ENCODE results near the gene FOCAD.

Gene FOCAD

DNA sequence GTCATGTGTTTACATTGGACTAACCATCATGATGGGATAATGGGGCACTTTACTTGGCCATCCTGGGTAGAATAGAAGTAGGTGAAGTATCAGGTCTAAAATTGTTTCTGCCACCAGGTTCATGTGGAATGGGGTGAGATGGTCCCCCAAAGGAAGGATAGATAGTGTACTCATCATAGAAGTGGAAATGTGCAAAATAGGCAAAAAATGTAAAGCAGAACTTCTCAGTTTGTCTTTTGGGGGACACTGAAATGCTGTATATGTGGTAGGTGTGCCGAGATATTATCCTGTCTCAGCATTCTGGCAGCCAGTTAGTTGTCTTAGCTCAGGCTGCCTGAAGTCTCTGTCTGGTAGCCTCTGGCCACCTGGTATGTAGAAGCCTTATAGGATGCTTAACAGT lies 107.6 kb downstream of the FOCAD start:
- DNase-seq, result no peak

GRCh38 chr9:20804489-20805250 lies 120.6 kb downstream of the FOCAD start:
- DNase-seq, result no peak

GRCh38 chr9:20805766-20806165 lies 121.7 kb downstream of the FOCAD start:
- no peak for DNase-seq

DNA sequence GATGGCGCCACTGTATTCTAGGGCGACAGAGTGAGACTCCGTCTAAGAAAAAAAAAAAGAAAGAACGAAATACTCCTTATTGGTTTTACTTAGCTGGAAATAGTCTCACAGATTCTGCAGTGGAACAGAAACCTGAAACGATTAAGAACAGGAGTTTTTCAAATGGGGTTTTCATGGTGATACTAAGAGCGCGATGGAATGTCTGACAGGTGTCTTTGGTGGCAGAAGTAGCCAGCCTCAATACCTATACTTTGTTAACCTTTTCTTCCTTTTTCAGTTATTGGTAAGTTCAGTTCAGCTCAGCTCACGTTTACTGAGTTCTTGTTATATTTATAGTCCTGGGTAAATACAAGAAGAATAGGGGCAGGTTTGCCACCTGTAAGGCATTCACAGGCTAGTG lies 123.9 kb downstream of the FOCAD start:
- no peak for DNase-seq

- no peak for DNase-seq
Observed at GRCh38 chr9:20811872-20812271, 127.8 kb downstream of the FOCAD start.

DNA sequence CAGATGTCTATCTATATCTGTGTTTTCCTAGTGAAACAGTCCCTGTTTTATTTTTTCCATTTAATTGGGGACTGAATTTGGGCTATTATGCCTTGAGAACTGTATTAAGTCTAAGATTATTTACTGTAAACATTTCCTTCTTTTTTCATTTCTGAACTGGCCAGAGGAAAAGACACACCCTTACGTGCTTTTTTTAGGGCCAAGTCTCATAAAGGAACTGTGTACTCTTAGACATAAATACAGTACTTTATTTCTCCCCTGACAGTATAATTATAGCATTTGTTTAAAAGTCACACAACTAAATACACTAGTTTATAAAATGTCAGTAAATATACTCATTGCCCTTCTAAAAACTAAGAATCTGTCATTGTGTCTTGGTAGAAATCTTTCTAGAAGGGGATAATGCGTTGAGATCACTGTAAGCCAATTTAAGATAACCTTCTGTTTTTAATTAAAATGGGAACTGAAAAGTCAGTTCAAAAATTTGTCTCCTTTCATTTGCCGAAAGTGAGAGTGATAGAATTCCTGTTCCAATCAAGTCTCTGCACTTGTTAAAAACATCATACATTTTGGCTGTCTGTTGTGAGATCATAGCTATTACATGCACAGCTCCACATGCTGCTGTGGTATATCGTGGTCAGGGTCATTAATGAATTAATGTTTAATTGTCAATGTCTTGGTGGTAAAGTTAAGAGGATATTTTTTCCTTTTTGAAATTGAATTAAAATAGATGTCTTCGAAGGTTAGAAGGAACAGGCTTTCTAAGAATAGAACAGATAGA lies 132.1 kb downstream of the FOCAD start:
- no peak for DNase-seq

DNA sequence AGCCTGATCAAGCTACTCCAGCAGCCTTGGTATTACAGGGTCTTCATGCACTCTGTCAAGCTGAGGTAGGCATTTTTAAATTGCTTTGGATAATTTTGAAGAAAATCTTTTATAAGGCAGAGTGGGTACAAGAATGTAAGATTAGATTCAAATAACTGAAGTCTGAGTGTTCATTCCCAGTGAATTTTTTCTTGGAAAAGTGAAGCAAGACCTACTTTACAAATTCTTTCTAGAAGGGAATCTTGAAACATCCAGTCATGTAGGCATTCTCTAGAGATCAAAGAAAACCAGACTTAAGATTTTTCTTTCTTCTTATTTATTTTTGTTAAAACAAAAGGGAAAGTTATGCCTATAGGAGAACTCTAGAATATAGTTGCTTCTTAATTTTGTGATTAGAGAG lies 139.0 kb downstream of the FOCAD start:
- DNase-seq, result no peak

DNA sequence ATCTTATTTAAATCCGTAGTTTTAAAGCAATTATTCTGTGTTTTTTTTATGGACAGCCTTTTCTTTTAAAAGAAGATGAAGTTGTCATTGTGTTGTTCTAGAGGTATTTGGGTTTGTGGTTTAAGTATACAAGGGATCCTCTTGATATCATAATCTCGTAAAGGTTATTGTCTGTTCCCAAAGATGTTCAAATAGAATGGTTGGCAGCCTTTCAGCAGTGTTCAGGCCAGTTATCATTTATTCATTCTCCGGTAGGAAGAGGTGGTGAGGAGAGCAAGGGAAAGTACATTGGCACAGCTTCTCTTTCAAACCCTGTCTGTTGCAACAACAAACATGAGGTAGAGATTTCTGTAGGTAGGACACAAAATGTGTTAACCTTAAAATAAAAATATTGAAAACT lies 147.0 kb downstream of the FOCAD start:
- DNase-seq, result no peak

DNA sequence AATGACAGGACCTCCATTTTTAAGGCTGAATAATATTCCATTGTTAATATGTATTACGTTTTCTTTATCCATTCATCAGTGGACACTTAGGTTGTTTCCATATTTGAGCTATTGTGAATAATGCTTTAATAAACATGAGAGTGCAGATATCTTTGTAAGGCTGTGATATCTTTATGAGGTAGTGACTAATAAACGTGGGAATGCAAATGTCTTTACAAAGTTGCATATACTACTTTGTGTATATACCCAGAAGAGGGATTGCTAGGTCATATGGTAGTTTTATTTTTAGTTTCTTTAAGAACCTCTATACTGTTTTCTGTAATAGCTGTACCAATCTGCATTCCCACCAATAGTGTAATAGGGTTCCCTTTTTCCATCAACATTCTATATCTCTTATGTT lies 148.7 kb downstream of the FOCAD start:
- DNase-seq, result no peak

- no peak for DNase-seq
Observed at GRCh38 chr9:20835377-20836286, 151.6 kb downstream of the FOCAD start.

DNA sequence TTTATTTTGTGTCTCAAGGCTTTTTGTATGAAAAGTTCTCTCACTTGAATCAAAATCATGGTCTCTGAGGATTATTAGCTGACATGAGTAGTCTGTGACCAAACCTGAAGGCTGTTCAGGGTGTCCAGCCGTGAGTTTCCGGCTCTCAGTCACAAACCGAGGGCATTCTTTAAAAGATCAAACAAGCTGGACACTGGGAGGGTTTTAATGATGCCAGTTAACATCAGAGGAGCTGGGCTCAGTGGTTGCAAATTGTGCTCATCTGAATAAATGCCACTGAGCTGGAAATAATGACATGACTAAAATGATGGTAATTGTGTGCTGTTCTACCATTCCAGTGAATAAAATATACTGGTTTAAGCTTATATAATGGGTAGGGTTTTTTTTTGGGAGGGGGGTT lies 153.1 kb downstream of the FOCAD start:
- no peak for DNase-seq

DNA sequence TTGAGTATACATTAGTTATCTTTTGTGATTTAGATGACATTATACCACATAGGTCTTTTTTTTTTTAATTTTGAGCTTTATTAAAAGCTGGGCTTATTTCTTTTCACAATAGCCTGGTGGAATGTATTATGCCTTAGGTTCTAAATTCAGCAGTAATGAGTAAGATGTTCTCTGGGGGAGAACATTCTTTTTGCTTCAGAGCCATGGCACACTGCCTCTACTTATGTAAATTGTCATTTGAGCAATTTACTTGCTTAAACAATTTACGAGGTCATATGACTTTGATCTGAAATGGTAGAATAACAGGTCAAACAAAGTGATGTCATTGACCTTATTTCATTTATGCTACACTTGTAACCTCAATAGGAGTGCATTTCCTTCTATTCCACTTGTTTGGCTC lies 154.2 kb downstream of the FOCAD start:
- no peak for DNase-seq

GRCh38 chr9:20844916-20845315 lies 160.9 kb downstream of the FOCAD start:
- no peak for DNase-seq

GRCh38 chr9:20848490-20848889 lies 164.4 kb downstream of the FOCAD start:
- no peak for DNase-seq

DNA sequence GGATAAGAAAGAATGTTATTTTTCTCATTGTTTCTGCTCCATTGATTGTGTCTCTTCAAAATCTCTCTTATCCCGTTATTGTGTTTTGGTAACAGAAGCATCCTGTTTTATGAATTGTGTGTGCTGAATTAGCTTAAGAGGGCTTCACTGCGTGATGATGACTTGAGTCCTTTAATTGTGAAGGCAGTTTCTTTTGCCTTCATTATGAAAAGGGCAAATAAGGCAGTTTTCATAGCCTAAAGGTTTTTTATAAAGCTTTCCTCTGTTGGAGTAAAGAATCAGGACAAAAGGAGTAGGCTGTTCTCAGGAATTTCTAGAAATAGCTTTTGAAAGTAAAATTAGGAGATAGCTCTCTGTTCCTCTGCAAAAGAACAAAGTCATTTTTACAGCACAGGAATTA lies 169.8 kb downstream of the FOCAD start:
- no peak for DNase-seq

- no peak for DNase-seq
Observed at GRCh38 chr9:20854444-20854843, 170.4 kb downstream of the FOCAD start.

DNA sequence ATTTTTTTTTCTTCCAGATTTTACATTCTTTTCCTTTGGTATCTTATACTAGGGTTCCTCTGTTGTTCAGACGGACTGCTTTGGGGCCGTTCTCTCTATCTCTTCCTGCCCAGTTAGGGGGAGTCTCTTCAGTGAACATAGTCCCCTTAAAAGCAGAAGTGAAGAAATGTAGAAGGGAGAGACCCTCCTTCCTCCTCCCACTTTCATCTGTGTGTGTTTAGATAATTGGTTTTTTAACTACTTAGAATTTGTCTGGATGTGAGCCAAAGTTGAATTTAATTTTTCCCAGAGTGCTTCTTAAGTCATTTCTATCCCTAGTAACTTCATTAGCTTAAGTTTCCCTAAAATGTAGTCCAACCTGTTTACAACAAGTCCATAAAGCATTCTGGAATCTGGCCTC lies 179.9 kb downstream of the FOCAD start:
- DNase-seq, result no peak

DNA sequence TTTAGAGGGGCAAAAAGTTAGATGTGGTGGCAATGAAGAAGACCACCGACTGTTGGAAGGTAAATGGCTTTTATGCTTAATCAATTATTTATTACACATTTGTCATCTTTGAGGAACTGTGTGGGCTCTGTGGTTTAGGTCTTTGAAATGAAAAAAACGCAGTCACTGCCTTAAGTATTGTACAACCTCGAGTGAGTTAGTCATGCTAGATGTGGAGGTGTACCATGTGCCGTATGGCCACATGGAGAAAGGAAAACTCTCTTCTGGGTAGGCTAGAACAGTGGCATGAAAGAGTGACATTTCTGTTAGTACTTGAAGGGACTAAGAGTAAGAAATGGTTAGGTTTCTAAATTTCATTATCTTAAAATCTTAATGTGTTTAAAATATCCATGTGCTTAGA lies 181.3 kb downstream of the FOCAD start:
- DNase-seq, result no peak

- DNase-seq, result no peak
Observed at GRCh38 chr9:20870115-20870514, 186.1 kb downstream of the FOCAD start.

- DNase-seq, result no peak
Observed at GRCh38 chr9:20872340-20872977, 188.4 kb downstream of the FOCAD start.

- DNase-seq, result no peak
Observed at GRCh38 chr9:20873240-20873865, 189.3 kb downstream of the FOCAD start.

DNA sequence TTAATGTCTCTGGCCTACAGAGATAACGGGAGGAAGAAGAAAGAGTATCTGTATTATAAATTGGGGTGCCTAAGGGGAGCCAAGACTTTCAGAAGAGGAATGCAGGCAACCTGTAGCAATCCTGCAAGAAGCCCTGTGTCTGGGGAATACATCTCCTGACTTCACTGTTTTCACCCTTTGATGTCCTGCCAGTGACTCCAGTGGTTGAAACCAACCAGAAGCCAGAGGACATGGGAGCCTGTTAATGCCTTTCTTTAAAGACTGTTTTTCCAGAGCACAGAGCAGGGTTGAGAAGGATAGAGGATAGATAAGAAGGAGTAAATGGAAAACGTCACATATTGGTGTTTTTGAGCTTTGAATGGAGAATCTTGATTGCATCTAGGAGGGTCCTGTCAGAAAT lies 196.2 kb downstream of the FOCAD start:
- DNase-seq, result no peak

GRCh38 chr9:20880675-20881074 lies 196.6 kb downstream of the FOCAD start:
- no peak for DNase-seq
